ENCODE data around the gene CEBPZ.
"Not testable (repeated sequence)": the region's sequence is repeated elsewhere in the genome, so short reads cannot be mapped to it uniquely, and the experiment has no call there.

- TF ChIP-seq, protein P1, sequence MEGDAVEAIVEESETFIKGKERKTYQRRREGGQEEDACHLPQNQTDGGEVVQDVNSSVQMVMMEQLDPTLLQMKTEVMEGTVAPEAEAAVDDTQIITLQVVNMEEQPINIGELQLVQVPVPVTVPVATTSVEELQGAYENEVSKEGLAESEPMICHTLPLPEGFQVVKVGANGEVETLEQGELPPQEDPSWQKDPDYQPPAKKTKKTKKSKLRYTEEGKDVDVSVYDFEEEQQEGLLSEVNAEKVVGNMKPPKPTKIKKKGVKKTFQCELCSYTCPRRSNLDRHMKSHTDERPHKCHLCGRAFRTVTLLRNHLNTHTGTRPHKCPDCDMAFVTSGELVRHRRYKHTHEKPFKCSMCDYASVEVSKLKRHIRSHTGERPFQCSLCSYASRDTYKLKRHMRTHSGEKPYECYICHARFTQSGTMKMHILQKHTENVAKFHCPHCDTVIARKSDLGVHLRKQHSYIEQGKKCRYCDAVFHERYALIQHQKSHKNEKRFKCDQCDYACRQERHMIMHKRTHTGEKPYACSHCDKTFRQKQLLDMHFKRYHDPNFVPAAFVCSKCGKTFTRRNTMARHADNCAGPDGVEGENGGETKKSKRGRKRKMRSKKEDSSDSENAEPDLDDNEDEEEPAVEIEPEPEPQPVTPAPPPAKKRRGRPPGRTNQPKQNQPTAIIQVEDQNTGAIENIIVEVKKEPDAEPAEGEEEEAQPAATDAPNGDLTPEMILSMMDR (IDR thresholded peaks at IDR 0.05; ENCODE audit: insufficient read depth, low read length, poor library complexity, severe bottlenecking) = not testable (repeated sequence)
- not testable (repeated sequence) for TF ChIP-seq EZH2phosphoT487 (conservative IDR thresholded peaks at IDR 0.05; ENCODE audit: low read length)
Measured at GRCh38 chr2:37225129-37225528, 6.3 kb downstream of the CEBPZ start.

Data from SU-DHL-6 (cell line).